Measurements from ENCODE around the gene GPC6. TPM values are rescaled to one million over a fixed set of nuclear protein-coding genes. Genes with fewer than 3 reads are reported as not detected.

Gene GPC6
- total RNA-seq, 1 experiment from 2014 or later: not detected

- CTCF ChIA-PET: no interaction called here
- POLR2A ChIA-PET (ENCODE audit: unreplicated experiment): no interaction called here
Measured at GRCh38 chr13:93472814-93473296, 246.2 kb downstream of the GPC6 start.

GRCh38 chr13:93473441-93474270, 247.0 kb downstream of the GPC6 start:
- intact Hi-C loops (cut with micrococcal nuclease; ENCODE audit: unreplicated experiment): no loop called here
- CTCF ChIA-PET: no interaction called here
- BruUV-seq (replicated peaks): no TSS peak
- no peaks in the 10 kb centered on the region for H3F3A ChIP-seq (ENCODE audit: insufficient read depth, low read depth)
- H3K4me1 ChIP-seq (replicated peaks; ENCODE audit: insufficient read depth): peaks cover 4% of the 10 kb centered on the region; the same call in 1 of the 2 replicates
- H3K4me2 ChIP-seq: no peak overlapping the region
- TF ChIP-seq CTCF (conservative IDR thresholded peaks at IDR 0.05) (no peak), EZH2 (IDR thresholded peaks at IDR 0.05; ENCODE audit: low read depth) (no peak)
- no peak overlapping the region for H3K4me3 ChIP-seq
- no peaks in the 10 kb centered on the region for H3K27me3 ChIP-seq (ENCODE audit: insufficient read depth, low read depth)
- no peaks in the 10 kb centered on the region for H3K79me2 ChIP-seq (ENCODE audit: low read depth)
- no peak for DNase-seq
- POLR2A ChIA-PET (ENCODE audit: unreplicated experiment): no interaction called here
- H4K20me1 ChIP-seq (ENCODE audit: insufficient read depth): no peaks in the 10 kb centered on the region
- H3K9me3 ChIP-seq (ENCODE audit: insufficient read depth, low read depth): no peaks in the 10 kb centered on the region
- H2AFZ ChIP-seq: no peak overlapping the region
- no peaks in the 10 kb centered on the region for H3K36me3 ChIP-seq (ENCODE audit: low read depth)
- H3K9me2 ChIP-seq (ENCODE audit: insufficient read depth): no peaks in the 10 kb centered on the region
- H3K27ac ChIP-seq: no peak overlapping the region

More at GRCh38 chr13:93472814-93473296, 246.2 kb downstream of the GPC6 start:
- intact Hi-C loops (cut with micrococcal nuclease; ENCODE audit: unreplicated experiment): no loop called here
- TF ChIP-seq EZH2 (IDR thresholded peaks at IDR 0.05; ENCODE audit: low read depth) (no peak), CTCF (conservative IDR thresholded peaks at IDR 0.05) (no peak)
- H3K79me2 ChIP-seq (ENCODE audit: low read depth): no peaks in the 10 kb centered on the region
- H3K9me2 ChIP-seq (ENCODE audit: insufficient read depth): no peaks in the 10 kb centered on the region
- H3K4me2 ChIP-seq: no peak overlapping the region
- H3K27ac ChIP-seq: no peak overlapping the region
- H3K27me3 ChIP-seq (ENCODE audit: insufficient read depth, low read depth): no peaks in the 10 kb centered on the region
- H4K20me1 ChIP-seq (ENCODE audit: insufficient read depth): no peaks in the 10 kb centered on the region
- H3K36me3 ChIP-seq (ENCODE audit: low read depth): no peaks in the 10 kb centered on the region
- H2AFZ ChIP-seq: no peak overlapping the region
- peaks cover 4% of the 10 kb centered on the region; the same call in 1 of the 2 replicates for H3K4me1 ChIP-seq (replicated peaks; ENCODE audit: insufficient read depth)
- no peak for DNase-seq
- H3K9me3 ChIP-seq (ENCODE audit: insufficient read depth, low read depth): no peaks in the 10 kb centered on the region
- BruUV-seq (replicated peaks): no TSS peak
- H3K4me3 ChIP-seq: no peak overlapping the region
- H3F3A ChIP-seq (ENCODE audit: insufficient read depth, low read depth): no peaks in the 10 kb centered on the region

GRCh38 chr13:93476175-93476574, 249.6 kb downstream of the GPC6 start:
- BruUV-seq (replicated peaks): no TSS peak
- H3K9me3 ChIP-seq (ENCODE audit: insufficient read depth, low read depth): no peaks in the 10 kb centered on the region
- peak overlapping the region; percentile 10; the same call in 1 of the 2 replicates for H3K4me2 ChIP-seq
- H3K27me3 ChIP-seq (ENCODE audit: insufficient read depth, low read depth): no peaks in the 10 kb centered on the region
- H4K20me1 ChIP-seq (ENCODE audit: insufficient read depth): no peaks in the 10 kb centered on the region
- H3K36me3 ChIP-seq (ENCODE audit: low read depth): no peaks in the 10 kb centered on the region
- DNase-seq: peak; percentile 1 to 75
- H2AFZ ChIP-seq: no peak overlapping the region
- no peaks in the 10 kb centered on the region for H3K9me2 ChIP-seq (ENCODE audit: insufficient read depth)
- peaks cover 4% of the 10 kb centered on the region; the same call in 1 of the 2 replicates for H3K4me1 ChIP-seq (replicated peaks; ENCODE audit: insufficient read depth)
- ChIA-PET CTCF (no interaction called here), POLR2A (ENCODE audit: unreplicated experiment) (no interaction called here)
- TF ChIP-seq CTCF (conservative IDR thresholded peaks at IDR 0.05): no peak
- no peak for TF ChIP-seq EZH2 (IDR thresholded peaks at IDR 0.05; ENCODE audit: low read depth)
- H3F3A ChIP-seq (ENCODE audit: insufficient read depth, low read depth): no peaks in the 10 kb centered on the region
- no peak overlapping the region for H3K4me3 ChIP-seq
- no peak overlapping the region for H3K27ac ChIP-seq
- H3K79me2 ChIP-seq (ENCODE audit: low read depth): no peaks in the 10 kb centered on the region
- intact Hi-C loops (cut with micrococcal nuclease; ENCODE audit: unreplicated experiment): no loop called here
